H1 (cell line): Measurements from ENCODE around the gene MACROD2. TPM values are rescaled to one million over a fixed set of nuclear protein-coding genes. Genes with fewer than 3 reads are reported as not detected.
A peak's percentile ranks its signal among the peaks of the same experiment; 100 is the strongest.

Source experiments
- CTCF ChIA-PET: fragments of 300-600 bp; sonication (Branson Sonifier 250); formaldehyde crosslinking; loops from one replicate; lab custom pipeline; 2021; ENCODE audit not compliant: partially characterized antibody; lab: Charles Lee
- POLR2A ChIA-PET: fragments of 300-600 bp; sonication (Branson Sonifier 250); formaldehyde crosslinking; loops from one replicate; lab custom pipeline; 2021; ENCODE audit warnings: inconsistent platforms; ENCODE audit not compliant: partially characterized antibody; lab: Charles Lee
- DNase-seq, 2 experiments: peaks; one replicate each; pipeline versions ENCODE4 v3.0.0 to v3.0.0-alpha.2; 2010 to 2022; ENCODE audit warnings: low spot score in 2 of 2, low read depth in 1 of 2, mixed read lengths in 1 of 2
- FAIRE-seq: peaks from 2 replicates; lab custom pipeline; 2011; peaks lifted over from hg19 to GRCh38; lab: Jason Lieb, UNC
- H2AFZ ChIP-seq: 2 replicates; pipeline ENCODE4 v1.8.1; 2012; ENCODE audit warnings: low read length, inconsistent platforms
- H2AK5ac ChIP-seq: 2 replicates; pipeline ENCODE4 v1.6.1; 2013; ENCODE audit warnings: low read depth, low read length
- H2BK120ac ChIP-seq: replicated peaks from 2 replicates; pipeline ENCODE3; 2013; ENCODE audit warnings: low read depth, low read length, inconsistent platforms
- H2BK12ac ChIP-seq: 2 replicates; pipeline ENCODE4 v1.6.1; 2013; ENCODE audit warnings: low read depth, low read length
- H2BK15ac ChIP-seq: 2 replicates; pipeline ENCODE4 v1.6.1; 2013; ENCODE audit warnings: low read length
- H2BK20ac ChIP-seq: 2 replicates; pipeline ENCODE4 v1.6.1; 2013; ENCODE audit warnings: low read length
- H2BK5ac ChIP-seq: 2 replicates; pipeline ENCODE4 v1.6.1; 2013; ENCODE audit warnings: low read depth, low read length
- H3K14ac ChIP-seq: 2 replicates; pipeline ENCODE4 v1.6.1; 2013; ENCODE audit warnings: inconsistent platforms; ENCODE audit not compliant: insufficient read length
- H3K18ac ChIP-seq: 2 replicates; pipeline ENCODE4 v1.6.1; 2013; ENCODE audit warnings: low read length; ENCODE audit errors: extremely low read depth
- H3K23ac ChIP-seq: 2 replicates; pipeline ENCODE4 v1.6.1; 2013; ENCODE audit warnings: inconsistent platforms; ENCODE audit not compliant: insufficient read length
- H3K23me2 ChIP-seq: 2 replicates; pipeline ENCODE4 v1.6.1; 2013; ENCODE audit warnings: low read depth, low read length
- H3K27ac ChIP-seq: 2 replicates; pipeline ENCODE4 v1.6.1; 2011; ENCODE audit warnings: low read depth, low read length, inconsistent platforms
- H3K27me3 ChIP-seq, 4 experiments: replicated peaks in 1 of 4; 1 replicate in 1 of 4; 2 replicates in 3 of 4; pipeline versions ENCODE4 v1.6.1 to v1.8.1; 2011 to 2013; ENCODE audit warnings: low read length in 3 of 4, mild to moderate bottlenecking in 3 of 4, inconsistent platforms in 2 of 4, mixed read lengths in 2 of 4, moderate library complexity in 1 of 4; ENCODE audit not compliant: control insufficient read depth in 3 of 4, insufficient read depth in 3 of 4; ENCODE audit errors: extremely low read depth in 1 of 4
- H3K36me3 ChIP-seq, 4 experiments: 2 replicates each; pipeline versions ENCODE4 v1.6.1 to v1.8.1; 2011 to 2013; ENCODE audit warnings: mild to moderate bottlenecking in 4 of 4, low read length in 3 of 4, moderate library complexity in 2 of 4, control low read depth in 1 of 4, inconsistent platforms in 1 of 4; ENCODE audit not compliant: insufficient read depth in 4 of 4, control insufficient read depth in 2 of 4
- H3K4ac ChIP-seq: replicated peaks from 2 replicates; pipeline ENCODE3; 2013; ENCODE audit warnings: low read length, low read depth, mixed read lengths, inconsistent platforms; ENCODE audit not compliant: insufficient read length
- H3K4me1 ChIP-seq, 4 experiments: replicated peaks in 1 of 4; 1 replicate in 1 of 4; 2 replicates in 3 of 4; pipeline versions ENCODE4 v1.6.1 to v1.8.1; 2011 to 2013; ENCODE audit warnings: low read length in 3 of 4, inconsistent platforms in 2 of 4, mixed read lengths in 1 of 4; ENCODE audit not compliant: insufficient read depth in 4 of 4, control insufficient read depth in 3 of 4
- H3K4me2 ChIP-seq, 2 experiments: 2 replicates each; pipeline versions ENCODE4 v1.6.1 to v1.8.1; 2011 to 2013; ENCODE audit warnings: low read depth in 2 of 2, low read length in 2 of 2, control low read depth in 1 of 2, inconsistent platforms in 1 of 2, mild to moderate bottlenecking in 1 of 2; ENCODE audit not compliant: insufficient read depth in 1 of 2
- H3K4me3 ChIP-seq, 4 experiments: fragments of 200-600, 300-600 bp in 1 of 4; sonication (generic), shearing (Covaris generic), sonication (Bioruptor Twin) in 1 of 4; 2 replicates each; pipeline versions ENCODE4 v1.5.1 to v1.8.1; 2011 to 2016; ENCODE audit warnings: low read length in 4 of 4, low read depth in 3 of 4, control low read depth in 2 of 4, inconsistent platforms in 2 of 4, mild to moderate bottlenecking in 2 of 4, mixed read lengths in 1 of 4, moderate library complexity in 1 of 4; ENCODE audit not compliant: insufficient read depth in 2 of 4; ENCODE audit errors: extremely low read depth in 1 of 4
- H3K56ac ChIP-seq: replicated peaks from 2 replicates; pipeline ENCODE3; 2013; ENCODE audit warnings: low read depth, mild to moderate bottlenecking, mixed read lengths, low read length, inconsistent platforms; ENCODE audit not compliant: insufficient read length
- H3K79me1 ChIP-seq: 2 replicates; pipeline ENCODE4 v1.6.1; 2013; ENCODE audit warnings: low read depth, low read length, control low read depth
- H3K79me2 ChIP-seq, 2 experiments: 2 replicates each; pipeline versions ENCODE4 v1.6.1 to v1.8.1; 2012 to 2013; ENCODE audit warnings: low read length in 2 of 2, mild to moderate bottlenecking in 2 of 2, inconsistent platforms in 1 of 2; ENCODE audit not compliant: insufficient read depth in 2 of 2, control insufficient read depth in 1 of 2
- H3K9ac ChIP-seq, 4 experiments: replicated peaks in 1 of 4; 1 replicate in 1 of 4; 2 replicates in 3 of 4; pipeline versions ENCODE4 v1.6.1 to v1.8.1; 2011 to 2013; ENCODE audit warnings: low read depth in 3 of 4, low read length in 3 of 4, control low read depth in 2 of 4, mild to moderate bottlenecking in 2 of 4, moderate library complexity in 2 of 4, inconsistent platforms in 1 of 4; ENCODE audit errors: extremely low read depth in 1 of 4
- H3K9me3 ChIP-seq, 2 experiments: 2 replicates each; pipeline versions ENCODE4 v1.6.1 to v1.8.1; 2012 to 2013; ENCODE audit warnings: mild to moderate bottlenecking in 2 of 2, moderate library complexity in 2 of 2, control low read depth in 1 of 2, inconsistent platforms in 1 of 2, low read depth in 1 of 2, low read length in 1 of 2, mixed read lengths in 1 of 2; ENCODE audit not compliant: insufficient read depth in 2 of 2
- H4K20me1 ChIP-seq, 2 experiments: replicated peaks in 1 of 2; 2 replicates each; pipeline versions ENCODE3 to v1.8.1; 2011 to 2013; ENCODE audit warnings: inconsistent platforms in 2 of 2, low read length in 2 of 2, mild to moderate bottlenecking in 1 of 2; ENCODE audit not compliant: insufficient read depth in 2 of 2, control insufficient read depth in 1 of 2
- H4K5ac ChIP-seq: 2 replicates; pipeline ENCODE4 v1.6.1; 2013; ENCODE audit warnings: low read length, low read depth, mixed read lengths, inconsistent platforms; ENCODE audit not compliant: insufficient read length
- H4K8ac ChIP-seq: 2 replicates; pipeline ENCODE4 v1.8.0; 2013; ENCODE audit warnings: mild to moderate bottlenecking, moderate library complexity, low read length, inconsistent platforms; ENCODE audit not compliant: insufficient read depth; ENCODE audit errors: extremely low read depth
- H4K91ac ChIP-seq: replicated peaks from 2 replicates; pipeline ENCODE3; 2013; ENCODE audit warnings: low read length, mixed read lengths, inconsistent platforms; ENCODE audit not compliant: insufficient read length
- CHD1 ChIP-seq: IDR thresholded peaks from 2 replicates; pipeline ENCODE4 v1.6.1; 2012; ENCODE audit warnings: low read depth, low read length, improper control_type of control experiment
- EGR1 ChIP-seq: IDR thresholded peaks from 2 replicates; pipeline ENCODE4 v1.6.1; 2011; ENCODE audit warnings: low read depth, low read length, borderline replicate concordance
- GABPA ChIP-seq: IDR thresholded peaks from 2 replicates; pipeline ENCODE4 v1.6.1; 2011; ENCODE audit warnings: mild to moderate bottlenecking, low read length, moderate library complexity, borderline replicate concordance; ENCODE audit not compliant: insufficient read depth
- HDAC2 ChIP-seq, 2 experiments: fragments of 300-600 bp in 1 of 2; sonication (generic) in 1 of 2; IDR thresholded peaks; 2 replicates each; pipeline ENCODE4 v1.6.1; 2011 to 2012; ENCODE audit warnings: low read depth in 2 of 2, low read length in 2 of 2, mild to moderate bottlenecking in 2 of 2, moderate library complexity in 2 of 2, borderline replicate concordance in 1 of 2, inconsistent platforms in 1 of 2
- HDAC6 ChIP-seq: IDR thresholded peaks from one replicate; pipeline ENCODE4 v1.7.1; 2012; ENCODE audit warnings: low read depth, mild to moderate bottlenecking, inconsistent platforms, low read length, moderate library complexity
- JUN ChIP-seq: IDR thresholded peaks from 2 replicates; pipeline ENCODE4 v1.6.1; 2011; ENCODE audit warnings: low read depth, mild to moderate bottlenecking, improper control_type of control experiment, low read length
- POLR2AphosphoS5 ChIP-seq: IDR thresholded peaks from 2 replicates; pipeline ENCODE4 v1.6.1; 2011; ENCODE audit warnings: low read depth, low read length
- RAD21 ChIP-seq, 2 experiments: IDR thresholded peaks in 1 of 2; conservative IDR thresholded peaks in 1 of 2; 2 replicates each; pipeline ENCODE4 v1.6.1; 2011; ENCODE audit warnings: low read depth in 2 of 2, low read length in 2 of 2, improper control_type of control experiment in 1 of 2, inconsistent platforms in 1 of 2, mild to moderate bottlenecking in 1 of 2, moderate library complexity in 1 of 2
- TBP ChIP-seq: IDR thresholded peaks from 2 replicates; pipeline ENCODE4 v1.6.1; 2011; ENCODE audit warnings: low read depth, low read length, improper control_type of control experiment
- WGBS, 2 experiments: shearing (Covaris generic) in 1 of 2; methylation state at CpG; one replicate each; pipeline versions ENCODE4 v1.1.6 to v1.1.7; 2013 to 2015; ENCODE audit warnings: low lambda C conversion rate in 2 of 2, mixed read lengths in 2 of 2, inconsistent platforms in 1 of 2, low coverage in 1 of 2, missing lambda C conversion rate in 1 of 2; ENCODE audit not compliant: insufficient replicate concordance in 2 of 2, insufficient coverage in 1 of 2, insufficient read length in 1 of 2; ENCODE audit errors: extremely low coverage in 1 of 2, missing lambda C conversion rate in 1 of 2; 5-methylcytosine and 5-hydroxymethylcytosine counted together
- polyA plus RNA-seq, 7 experiments: library from polyadenylated mRNA; depleted of rRNA in 3 of 7; stranded (reverse) in 5 of 7; unstranded in 2 of 7; fragments of >200 nt in 5 of 7; fragments of 200-250 nt in 2 of 7; gene quantifications; 1 replicate in 5 of 7; 2 replicates in 1 of 7; 4 replicates in 1 of 7; pipeline versions ENCODE4 v1.2.1 to v1.2.3, GENCODE V29; 2011 to 2013; ENCODE audit warnings: missing spikeins in 2 of 7, mixed read lengths in 2 of 7
- total RNA-seq: library from RNA; stranded (reverse); fragmentation: NEBNext Ultra II Directional; extraction: Animal tissue kit (Norgen Biotek cat#: 25700); gene quantifications from 2 replicates; pipeline ENCODE4 v1.2.1, GENCODE V29; 2021
- TF ChIP-seq, protein P1 (sequence below), 3 experiments: IDR thresholded peaks; 1 replicate in 2 of 3; 2 replicates in 1 of 3; pipeline versions ENCODE4 v1.5.1 to v1.6.1; 2011; ENCODE audit warnings: low read length in 3 of 3, mild to moderate bottlenecking in 3 of 3, inconsistent platforms in 2 of 3, low read depth in 1 of 3, moderate library complexity in 1 of 3; ENCODE audit not compliant: insufficient read depth in 1 of 3; ENCODE audit errors: control extremely low read depth in 1 of 3

The MACROD2 gene
- total and polyA plus RNA-seq, 2 of the 8 experiments (the other 6 are each of a cell fraction or from before 2014, with no cell fraction given): 0.70 to 3.9 TPM

- no peak overlapping the region for H3K27ac ChIP-seq
- no peaks in the 10 kb centered on the region for H3K36me3 ChIP-seq
- no peak overlapping the region; a peak in 2 of 8 replicates for H3K4me3 ChIP-seq
- peak overlapping the region in 1 of 2 experiments; percentile 8; a peak in 1 of 4 replicates for H3K4me2 ChIP-seq
- no peaks in the 10 kb centered on the region for H3K79me1 ChIP-seq
- no peak overlapping the region for H3K14ac ChIP-seq
- no peak overlapping the region for H2BK5ac ChIP-seq
- H4K8ac ChIP-seq: no peak overlapping the region
- no peak overlapping the region for H2AK5ac ChIP-seq
- no peaks in the 10 kb centered on the region for H3K23me2 ChIP-seq
- peak in 1 of 2 experiments; percentile 9 for DNase-seq
- H2AFZ ChIP-seq: no peak overlapping the region
- H4K91ac ChIP-seq: no peak overlapping the region
- no peak overlapping the region for H3K18ac ChIP-seq
- WGBS, 2 experiments: 24% methylated on average over 2 of the region's 3 CpGs; no CpG with 5 or more reads in 1 of the 2 experiments
- H3K9ac ChIP-seq: no peak overlapping the region
- H4K5ac ChIP-seq: no peak overlapping the region
- H3K9me3 ChIP-seq: no peaks in the 10 kb centered on the region
- H2BK12ac ChIP-seq: no peak overlapping the region
- ChIA-PET POLR2A (no interaction called here), CTCF (interaction anchor here (0.7 to 2.1 kb wide), 6 partner anchors 19 to 656 kb away, joined by 3 to 7 read pairs (median 3); no protein-coding TSS in a partner anchor)
- H3K56ac ChIP-seq: no peak overlapping the region
- H4K20me1 ChIP-seq: no peaks in the 10 kb centered on the region
- peaks cover 0 to 14% (median 4%) of the 10 kb centered on the region in 4 experiments; a peak in 3 of 7 replicates for H3K4me1 ChIP-seq
- no peak overlapping the region for H3K4ac ChIP-seq
- H3K23ac ChIP-seq: no peak overlapping the region
- no peak overlapping the region for H2BK20ac ChIP-seq
- FAIRE-seq: no peak
- no peaks in the 10 kb centered on the region for H3K27me3 ChIP-seq
- no peak overlapping the region for H2BK15ac ChIP-seq
- H3K79me2 ChIP-seq: no peaks in the 10 kb centered on the region
- no peak overlapping the region for H2BK120ac ChIP-seq
- TF ChIP-seq RAD21 (IDR thresholded peaks at IDR 0.05 in 1 of 2, conservative IDR thresholded peaks at IDR 0.05 in 1 of 2; ENCODE audit: low read depth in 2 of 2, low read length in 2 of 2) (peak; percentile 68 to 72), TBP (no peak), EGR1 (no peak), POLR2AphosphoS5 (no peak), GABPA (no peak), HDAC2 (IDR thresholded peaks at IDR 0.05; ENCODE audit: borderline replicate concordance in 1 of 2, low read depth in 2 of 2, low read length in 2 of 2) (no peak), HDAC6 (no peak), JUN (no peak), CHD1 (no peak)
- TF ChIP-seq, protein P1, sequence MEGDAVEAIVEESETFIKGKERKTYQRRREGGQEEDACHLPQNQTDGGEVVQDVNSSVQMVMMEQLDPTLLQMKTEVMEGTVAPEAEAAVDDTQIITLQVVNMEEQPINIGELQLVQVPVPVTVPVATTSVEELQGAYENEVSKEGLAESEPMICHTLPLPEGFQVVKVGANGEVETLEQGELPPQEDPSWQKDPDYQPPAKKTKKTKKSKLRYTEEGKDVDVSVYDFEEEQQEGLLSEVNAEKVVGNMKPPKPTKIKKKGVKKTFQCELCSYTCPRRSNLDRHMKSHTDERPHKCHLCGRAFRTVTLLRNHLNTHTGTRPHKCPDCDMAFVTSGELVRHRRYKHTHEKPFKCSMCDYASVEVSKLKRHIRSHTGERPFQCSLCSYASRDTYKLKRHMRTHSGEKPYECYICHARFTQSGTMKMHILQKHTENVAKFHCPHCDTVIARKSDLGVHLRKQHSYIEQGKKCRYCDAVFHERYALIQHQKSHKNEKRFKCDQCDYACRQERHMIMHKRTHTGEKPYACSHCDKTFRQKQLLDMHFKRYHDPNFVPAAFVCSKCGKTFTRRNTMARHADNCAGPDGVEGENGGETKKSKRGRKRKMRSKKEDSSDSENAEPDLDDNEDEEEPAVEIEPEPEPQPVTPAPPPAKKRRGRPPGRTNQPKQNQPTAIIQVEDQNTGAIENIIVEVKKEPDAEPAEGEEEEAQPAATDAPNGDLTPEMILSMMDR (IDR thresholded peaks at IDR 0.05; ENCODE audit: control extremely low read depth in 1 of 3, insufficient read depth in 1 of 3, low read depth in 1 of 3, low read length in 3 of 3): peak in 2 of 3 experiments; percentile 26 to 34; a peak in 2 of 4 replicates
Observed at GRCh38 chr20:14334306-14334930, 339.1 kb downstream of the MACROD2 start.
